ENCODE data around the gene CCNL2. TPM values are rescaled to one million over a fixed set of nuclear protein-coding genes. Genes with fewer than 3 reads are reported as not detected.

CCNL2 gene
- total and polyA plus RNA-seq, 4 donors = 46.4 to 170 (median 104) TPM

GRCh38 chr1:1421907-1422464 lies 22.9 kb upstream of the CCNL2 start:
- WGBS = 92% methylated on average over 7 of the region's 7 CpGs
- no peak overlapping the region for H3K4me3 ChIP-seq (ENCODE audit: low read depth in 1 of 3, low read length in 3 of 3)
- no peaks in the 10 kb centered on the region for H3K27me3 ChIP-seq (ENCODE audit: control insufficient read depth in 4 of 4, insufficient read depth in 4 of 4, low read length in 3 of 4)
- no peak overlapping the region for H3K9ac ChIP-seq (ENCODE audit: low read depth in 1 of 2, low read length in 2 of 2)
- no peak overlapping the region for H3K27ac ChIP-seq (ENCODE audit: low read depth in 1 of 2, low read length in 2 of 2)
- TF ChIP-seq ATF3 (IDR thresholded peaks at IDR 0.05) = no peak
- TF ChIP-seq JUND (IDR thresholded peaks at IDR 0.05) = no peak
- no peak for TF ChIP-seq SP1 (IDR thresholded peaks at IDR 0.05)
- no peak for TF ChIP-seq NR2F2 (IDR thresholded peaks at IDR 0.05)
- TF ChIP-seq RAD21 (IDR thresholded peaks at IDR 0.05) = no peak
- TF ChIP-seq CTCF (IDR thresholded peaks at IDR 0.05; ENCODE audit: low read depth, low read length, missing input control) = no peak
- no peaks in the 10 kb centered on the region for H3K36me3 ChIP-seq (ENCODE audit: control insufficient read depth in 4 of 4, insufficient read depth in 3 of 4, low read depth in 1 of 4, low read length in 3 of 4)
- peaks cover 0 to 8% (median 3%) of the 10 kb centered on the region in 4 donors for H3K4me1 ChIP-seq (ENCODE audit: control insufficient read depth in 4 of 4, insufficient read depth in 4 of 4, low read length in 3 of 4)
- DNase-seq (ENCODE audit: low spot score) = no peak
- H3K9me3 ChIP-seq (ENCODE audit: control insufficient read depth in 4 of 4, low read length in 3 of 4) = no peaks in the 10 kb centered on the region

GRCh38 chr1:1421147-1421906 lies 22.2 kb upstream of the CCNL2 start, which contains the start of gene ANKRD65:
Gene ANKRD65 (minus strand): TSS chr1:1421276. CDS start chr1:1421005, 271 bp downstream.
- Histone ChIP-seq H3K4me3 (ENCODE audit: low read depth in 1 of 3, low read length in 3 of 3) (peak within 1 kb of the TSS in 1 of 3 donors; percentile 49), H3K27me3 (ENCODE audit: control insufficient read depth in 4 of 4, insufficient read depth in 4 of 4, low read length in 3 of 4) (no peaks in the 10 kb centered on the region), H3K9ac (ENCODE audit: low read depth in 1 of 2, low read length in 2 of 2) (no peak within 1 kb of the TSS), H3K4me1 (ENCODE audit: control insufficient read depth in 4 of 4, insufficient read depth in 4 of 4, low read length in 3 of 4) (peaks cover 0 to 8% (median 3%) of the 10 kb centered on the region in 4 donors), H3K27ac (ENCODE audit: low read depth in 1 of 2, low read length in 2 of 2) (no peak within 1 kb of the TSS), H3K36me3 (ENCODE audit: control insufficient read depth in 4 of 4, insufficient read depth in 3 of 4, low read depth in 1 of 4, low read length in 3 of 4) (no peaks in the 10 kb centered on the region), H3K9me3 (ENCODE audit: control insufficient read depth in 4 of 4, low read length in 3 of 4) (no peaks in the 10 kb centered on the region)
- no peak for DNase-seq (ENCODE audit: low spot score)
- 89% methylated on average over 18 of the region's 18 CpGs for WGBS
- TF ChIP-seq GABPA (IDR thresholded peaks at IDR 0.05 in 1 of 2, conservative IDR thresholded peaks at IDR 0.05 in 1 of 2) (no peak), CTCF (IDR thresholded peaks at IDR 0.05; ENCODE audit: low read depth, low read length, missing input control) (no peak), RXRA (IDR thresholded peaks at IDR 0.05) (no peak), RAD21 (IDR thresholded peaks at IDR 0.05) (no peak), FOXA2 (IDR thresholded peaks at IDR 0.05) (no peak), MAX (IDR thresholded peaks at IDR 0.05) (no peak), YY1 (IDR thresholded peaks at IDR 0.05) (no peak), HNF4A (conservative IDR thresholded peaks at IDR 0.05) (no peak), HNF4G (IDR thresholded peaks at IDR 0.05) (no peak), NR2F2 (IDR thresholded peaks at IDR 0.05) (no peak), JUND (IDR thresholded peaks at IDR 0.05) (no peak), SP1 (IDR thresholded peaks at IDR 0.05) (no peak), TAF1 (conservative IDR thresholded peaks at IDR 0.05) (no peak)
